Trophoblast cell (in vitro differentiated cells and primary cell): ENCODE data around the gene TNNC2.

Experiments
- DNase-seq, 2 donors: peaks; one replicate each; pipeline ENCODE4 v3.0.0-alpha.2; 2016
- H2AFZ ChIP-seq: 2 replicates; pipeline ENCODE4 v1.6.1; 2013; ENCODE audit warnings: low read length, moderate library complexity, mild to moderate bottlenecking; ENCODE audit not compliant: insufficient read depth, poor library complexity
- H2AK5ac ChIP-seq: 2 replicates; pipeline ENCODE4 v1.6.1; 2013; ENCODE audit warnings: mild to moderate bottlenecking, low read length
- H2BK120ac ChIP-seq: 2 replicates; pipeline ENCODE4 v1.6.1; 2013; ENCODE audit warnings: low read length, mild to moderate bottlenecking, moderate library complexity; ENCODE audit not compliant: insufficient read depth, poor library complexity
- H2BK12ac ChIP-seq: 2 replicates; pipeline ENCODE4 v1.6.1; 2013; ENCODE audit warnings: mild to moderate bottlenecking, low read length, moderate library complexity
- H2BK5ac ChIP-seq: 2 replicates; pipeline ENCODE4 v1.6.1; 2013; ENCODE audit warnings: low read length, low read depth, moderate library complexity, mild to moderate bottlenecking; ENCODE audit not compliant: poor library complexity
- H3K14ac ChIP-seq: 2 replicates; pipeline ENCODE4 v1.6.1; 2013; ENCODE audit warnings: mild to moderate bottlenecking, low read length
- H3K18ac ChIP-seq: 2 replicates; pipeline ENCODE4 v1.6.1; 2013; ENCODE audit warnings: mild to moderate bottlenecking, low read length
- H3K23ac ChIP-seq: 2 replicates; pipeline ENCODE4 v1.6.1; 2013; ENCODE audit warnings: low read length
- H3K27ac ChIP-seq: 2 replicates; pipeline ENCODE4 v1.5.1; 2013; ENCODE audit warnings: low read depth, mild to moderate bottlenecking, inconsistent platforms, low read length, moderate library complexity
- H3K27me3 ChIP-seq: 2 replicates; pipeline ENCODE4 v1.6.1; 2013; ENCODE audit warnings: inconsistent platforms, mild to moderate bottlenecking, low read length, moderate library complexity; ENCODE audit not compliant: insufficient read depth
- H3K36me3 ChIP-seq, 2 experiments: 1 replicate in 1 of 2; 2 replicates in 1 of 2; pipeline ENCODE4 v1.6.1; 2013; ENCODE audit warnings: low read length in 2 of 2, mild to moderate bottlenecking in 2 of 2, moderate library complexity in 1 of 2; ENCODE audit not compliant: insufficient read depth in 2 of 2, control insufficient read depth in 1 of 2
- H3K4ac ChIP-seq: 2 replicates; pipeline ENCODE4 v1.6.1; 2013; ENCODE audit warnings: low read depth, mild to moderate bottlenecking, low read length, moderate library complexity
- H3K4me1 ChIP-seq, 2 experiments: 1 replicate in 1 of 2; 2 replicates in 1 of 2; pipeline ENCODE4 v1.6.1; 2013; ENCODE audit warnings: low read length in 2 of 2, mild to moderate bottlenecking in 2 of 2, moderate library complexity in 1 of 2; ENCODE audit not compliant: insufficient read depth in 2 of 2, control insufficient read depth in 1 of 2
- H3K4me2 ChIP-seq: 2 replicates; pipeline ENCODE4 v1.6.1; 2013; ENCODE audit warnings: inconsistent platforms, mild to moderate bottlenecking, low read length, moderate library complexity
- H3K4me3 ChIP-seq: 2 replicates; pipeline ENCODE4 v1.5.1; 2013; ENCODE audit warnings: mild to moderate bottlenecking, low read depth, low read length, inconsistent platforms
- H3K79me1 ChIP-seq: one replicate; pipeline ENCODE4 v1.6.1; 2013; ENCODE audit warnings: low read length
- H3K79me2 ChIP-seq: 2 replicates; pipeline ENCODE4 v1.6.1; 2013; ENCODE audit warnings: low read length, mild to moderate bottlenecking; ENCODE audit not compliant: control insufficient read depth, insufficient read depth, poor library complexity
- H3K9ac ChIP-seq: 2 replicates; pipeline ENCODE4 v1.6.1; 2013; ENCODE audit warnings: mild to moderate bottlenecking, low read length
- H3K9me3 ChIP-seq: 2 replicates; pipeline ENCODE4 v1.6.1; 2013; ENCODE audit warnings: low read depth, mild to moderate bottlenecking, control low read depth, inconsistent platforms, low read length; ENCODE audit not compliant: insufficient read depth
- H4K12ac ChIP-seq: 2 replicates; pipeline ENCODE4 v1.6.1; 2013; ENCODE audit warnings: low read depth, mild to moderate bottlenecking, low read length, moderate library complexity
- H4K8ac ChIP-seq: 2 replicates; pipeline ENCODE4 v1.6.1; 2013; ENCODE audit warnings: low read depth, mild to moderate bottlenecking, low read length, moderate library complexity
- H4K91ac ChIP-seq: one replicate; pipeline ENCODE4 v1.6.1; 2013; ENCODE audit warnings: low read depth, mild to moderate bottlenecking, low read length, moderate library complexity
- WGBS: extraction: QIAGEN DNeasy Blood & Tissue Kit; methylation state at CpG from one replicate; pipeline ENCODE4 v1.1.7; 2013; ENCODE audit warnings: missing lambda C conversion rate; ENCODE audit not compliant: insufficient read length, insufficient coverage; ENCODE audit errors: extremely low coverage; 5-methylcytosine and 5-hydroxymethylcytosine counted together

The TNNC2 gene

GRCh38 chr20:45872626-45873025 is 45.5 kb upstream of the TNNC2 start:
- Histone ChIP-seq H3K36me3 (peaks cover 6 to 8% of the 10 kb centered on the region in 2 experiments), H4K8ac (peak overlapping the region; percentile 40), H3K79me1 (no peaks in the 10 kb centered on the region), H3K9ac (no peak overlapping the region), H2AFZ (no peak overlapping the region), H4K91ac (no peak overlapping the region), H3K18ac (no peak overlapping the region), H3K79me2 (no peaks in the 10 kb centered on the region), H2BK5ac (no peak overlapping the region), H2BK120ac (no peak overlapping the region), H3K9me3 (no peaks in the 10 kb centered on the region), H3K27ac (no peak overlapping the region), H2AK5ac (no peak overlapping the region), H3K4me3 (no peak overlapping the region), H3K23ac (no peak overlapping the region), H3K4me2 (no peak overlapping the region), H3K4me1 (peaks cover 5 to 10% of the 10 kb centered on the region in 2 experiments), H3K27me3 (no peaks in the 10 kb centered on the region), H4K12ac (no peak overlapping the region), H2BK12ac (no peak overlapping the region), H3K14ac (peak overlapping the region; percentile 13), H3K4ac (no peak overlapping the region)
- no CpG with 5 or more reads among the region's 4 CpGs for WGBS
- DNase-seq = peak in 1 of 2 donors; percentile 14

DNA sequence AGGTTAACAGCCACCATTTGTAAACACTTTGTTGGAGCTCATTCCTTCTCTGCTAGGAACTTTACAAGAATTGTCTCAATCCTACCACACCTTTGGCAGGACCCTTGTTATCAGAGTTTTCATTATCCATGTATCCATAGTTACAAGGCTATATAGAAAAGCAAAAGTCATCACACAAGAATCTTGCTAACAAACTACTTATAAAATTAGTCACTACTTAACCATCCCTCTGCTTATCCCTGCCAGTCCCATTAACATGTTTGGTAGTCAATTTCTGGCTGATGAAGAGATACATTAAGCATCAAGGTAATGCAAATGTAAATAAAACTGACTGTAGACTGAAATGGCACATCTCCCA is 40.7 kb upstream of the TNNC2 start:
- H2BK12ac ChIP-seq = no peak overlapping the region
- H3K4me3 ChIP-seq = no peak overlapping the region
- H3K9me3 ChIP-seq = no peaks in the 10 kb centered on the region
- no peak overlapping the region for H3K23ac ChIP-seq
- peaks cover 5 to 7% of the 10 kb centered on the region in 2 experiments for H3K4me1 ChIP-seq
- no peaks in the 10 kb centered on the region for H3K36me3 ChIP-seq
- no peak overlapping the region for H3K27ac ChIP-seq
- H3K79me2 ChIP-seq = no peaks in the 10 kb centered on the region
- no peak overlapping the region for H2BK5ac ChIP-seq
- no peak overlapping the region for H3K14ac ChIP-seq
- H3K18ac ChIP-seq = no peak overlapping the region
- H3K4me2 ChIP-seq = no peak overlapping the region
- H2BK120ac ChIP-seq = no peak overlapping the region
- no peak overlapping the region for H3K9ac ChIP-seq
- peak in 1 of 2 donors; percentile 38 for DNase-seq
- H4K91ac ChIP-seq = no peak overlapping the region
- H3K4ac ChIP-seq = no peak overlapping the region
- H4K8ac ChIP-seq = no peak overlapping the region
- no peak overlapping the region for H4K12ac ChIP-seq
- H3K27me3 ChIP-seq = no peaks in the 10 kb centered on the region
- H2AK5ac ChIP-seq = no peak overlapping the region
- H3K79me1 ChIP-seq = no peaks in the 10 kb centered on the region
- H2AFZ ChIP-seq = no peak overlapping the region

DNA sequence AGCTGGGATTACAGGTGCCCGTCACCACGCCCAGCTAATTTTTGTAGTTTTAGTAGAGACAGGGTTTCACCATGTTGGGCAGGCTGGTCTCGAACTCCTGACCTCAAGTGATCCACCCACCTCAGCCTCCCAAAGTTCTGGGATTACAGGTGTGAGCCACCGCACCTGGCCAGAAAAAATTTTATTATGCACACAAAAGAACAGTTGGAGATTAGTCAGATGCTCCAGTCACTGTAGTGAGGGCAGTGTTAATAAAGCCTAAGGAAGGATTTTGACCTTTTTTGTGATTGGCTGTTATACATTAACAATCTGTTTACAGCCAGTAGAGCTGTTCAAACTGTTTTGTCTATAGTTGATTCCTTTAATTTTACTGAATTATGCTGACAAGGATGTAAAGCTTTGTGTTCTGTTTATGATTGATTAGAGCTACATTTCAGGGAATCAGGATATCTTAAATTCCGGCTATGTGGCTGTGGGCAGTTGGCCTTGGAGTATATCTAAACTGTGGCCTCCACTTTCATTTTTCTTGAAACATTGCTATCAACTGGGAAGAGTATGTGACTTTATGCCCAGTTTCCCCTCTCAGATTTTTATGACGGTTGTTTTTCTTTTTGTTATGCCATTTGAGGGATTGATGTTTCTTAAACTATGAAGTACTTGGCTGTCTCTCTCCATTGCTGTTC is 40.2 kb upstream of the TNNC2 start:
- no peak overlapping the region for H2BK5ac ChIP-seq
- H2BK12ac ChIP-seq = no peak overlapping the region
- DNase-seq = no peak
- H2BK120ac ChIP-seq = no peak overlapping the region
- H4K12ac ChIP-seq = no peak overlapping the region
- no peak overlapping the region for H3K4me2 ChIP-seq
- no peaks in the 10 kb centered on the region for H3K79me1 ChIP-seq
- H4K8ac ChIP-seq = no peak overlapping the region
- H3K27me3 ChIP-seq = no peaks in the 10 kb centered on the region
- WGBS = no CpG with 5 or more reads among the region's 6 CpGs
- no peak overlapping the region for H3K14ac ChIP-seq
- no peak overlapping the region for H3K4ac ChIP-seq
- H3K18ac ChIP-seq = no peak overlapping the region
- no peak overlapping the region for H3K27ac ChIP-seq
- H3K79me2 ChIP-seq = no peaks in the 10 kb centered on the region
- no peak overlapping the region for H4K91ac ChIP-seq
- no peaks in the 10 kb centered on the region for H3K36me3 ChIP-seq
- no peak overlapping the region for H2AFZ ChIP-seq
- no peak overlapping the region for H3K4me3 ChIP-seq
- no peak overlapping the region for H3K23ac ChIP-seq
- no peaks in the 10 kb centered on the region for H3K9me3 ChIP-seq
- no peak overlapping the region for H2AK5ac ChIP-seq
- H3K4me1 ChIP-seq = peaks cover 1 to 2% of the 10 kb centered on the region in 2 experiments
- H3K9ac ChIP-seq = no peak overlapping the region

GRCh38 chr20:45866454-45866853 is 39.3 kb upstream of the TNNC2 start:
- DNase-seq = no peak
- no peak overlapping the region for H2AK5ac ChIP-seq
- no peak overlapping the region for H2BK12ac ChIP-seq
- no peak overlapping the region for H3K4me3 ChIP-seq
- no peaks in the 10 kb centered on the region for H3K79me2 ChIP-seq
- no peak overlapping the region for H2BK5ac ChIP-seq
- no peaks in the 10 kb centered on the region for H3K27me3 ChIP-seq
- no peaks in the 10 kb centered on the region for H3K79me1 ChIP-seq
- no peak overlapping the region for H3K4me2 ChIP-seq
- no peak overlapping the region for H3K9ac ChIP-seq
- no peaks in the 10 kb centered on the region for H3K9me3 ChIP-seq
- no peak overlapping the region for H4K91ac ChIP-seq
- no peak overlapping the region for H3K14ac ChIP-seq
- no peak overlapping the region for H2AFZ ChIP-seq
- H2BK120ac ChIP-seq = no peak overlapping the region
- H3K18ac ChIP-seq = no peak overlapping the region
- no peak overlapping the region for H3K27ac ChIP-seq
- H3K23ac ChIP-seq = no peak overlapping the region
- H3K4me1 ChIP-seq = no peaks in the 10 kb centered on the region
- no peaks in the 10 kb centered on the region for H3K36me3 ChIP-seq
- WGBS = no CpG with 5 or more reads among the region's 5 CpGs
- no peak overlapping the region for H3K4ac ChIP-seq
- H4K8ac ChIP-seq = no peak overlapping the region
- no peak overlapping the region for H4K12ac ChIP-seq
